NT2/D1 (cell line): ENCODE measurements around the gene SARM1.

ENCODE experiments used
- SUZ12 ChIP-seq: IDR thresholded peaks from 2 replicates; pipeline ENCODE4 v1.6.1; 2011; ENCODE audit not compliant: insufficient read length, insufficient read depth; ENCODE audit errors: extremely low read depth
- YY1 ChIP-seq: IDR thresholded peaks from 2 replicates; pipeline ENCODE4 v1.6.1; 2011; ENCODE audit not compliant: insufficient read length, insufficient read depth
- ZNF274 ChIP-seq: IDR thresholded peaks from 2 replicates; pipeline ENCODE4 v1.6.1; 2011; ENCODE audit warnings: mild to moderate bottlenecking, low read depth, low read length

DNA sequence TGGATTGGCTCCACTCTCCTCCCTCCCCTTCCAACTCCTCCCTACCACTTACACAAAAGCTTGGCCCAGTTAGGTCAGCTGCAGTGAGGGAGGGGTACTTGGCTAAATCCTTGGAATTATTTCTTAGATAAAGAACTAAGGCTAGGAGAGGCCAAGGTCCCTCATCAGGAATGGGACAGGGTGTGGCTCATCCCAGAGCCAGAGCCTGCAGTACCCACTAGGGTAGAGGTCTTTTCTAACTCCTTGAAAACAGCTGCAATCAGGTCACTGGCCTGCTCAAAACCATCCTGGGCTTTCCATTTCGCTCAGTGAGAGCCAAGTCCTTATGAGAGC lies 36.4 kb downstream of the SARM1 start:
- no peak for TF ChIP-seq ZNF274
- TF ChIP-seq YY1, result no peak
- TF ChIP-seq SUZ12, result no peak
